Measurements from ENCODE around the gene SIRT4.

GRCh38 chr12:120339256-120339655 is 37.1 kb downstream of the SIRT4 start:
- TF ChIP-seq CTCF (IDR thresholded peaks at IDR 0.05) (no peak), POLR2A (IDR thresholded peaks at IDR 0.05) (no peak)
